ENCODE measurements around the gene RTKN.

GRCh38 chr2:74414441-74414840, 27.3 kb downstream of the RTKN start:
- TF ChIP-seq, protein P1, sequence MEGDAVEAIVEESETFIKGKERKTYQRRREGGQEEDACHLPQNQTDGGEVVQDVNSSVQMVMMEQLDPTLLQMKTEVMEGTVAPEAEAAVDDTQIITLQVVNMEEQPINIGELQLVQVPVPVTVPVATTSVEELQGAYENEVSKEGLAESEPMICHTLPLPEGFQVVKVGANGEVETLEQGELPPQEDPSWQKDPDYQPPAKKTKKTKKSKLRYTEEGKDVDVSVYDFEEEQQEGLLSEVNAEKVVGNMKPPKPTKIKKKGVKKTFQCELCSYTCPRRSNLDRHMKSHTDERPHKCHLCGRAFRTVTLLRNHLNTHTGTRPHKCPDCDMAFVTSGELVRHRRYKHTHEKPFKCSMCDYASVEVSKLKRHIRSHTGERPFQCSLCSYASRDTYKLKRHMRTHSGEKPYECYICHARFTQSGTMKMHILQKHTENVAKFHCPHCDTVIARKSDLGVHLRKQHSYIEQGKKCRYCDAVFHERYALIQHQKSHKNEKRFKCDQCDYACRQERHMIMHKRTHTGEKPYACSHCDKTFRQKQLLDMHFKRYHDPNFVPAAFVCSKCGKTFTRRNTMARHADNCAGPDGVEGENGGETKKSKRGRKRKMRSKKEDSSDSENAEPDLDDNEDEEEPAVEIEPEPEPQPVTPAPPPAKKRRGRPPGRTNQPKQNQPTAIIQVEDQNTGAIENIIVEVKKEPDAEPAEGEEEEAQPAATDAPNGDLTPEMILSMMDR (IDR thresholded peaks at IDR 0.05 in 4 of 5, conservative IDR thresholded peaks at IDR 0.05 in 1 of 5) = no peak
- TF ChIP-seq POLR2A (IDR thresholded peaks at IDR 0.05) = no peak
